HG03139 (cell line): ENCODE data around the gene TIMM9.
"Not testable (repeated sequence)": the region's sequence is repeated elsewhere in the genome, so short reads cannot be mapped to it uniquely, and the experiment has no call there.

ENCODE experiments used
- ATAC-seq: cut with Tn5 transposase; IDR thresholded peaks from one replicate; pipeline ENCODE4 v1.9.1; 2021; ENCODE audit not compliant: unreplicated experiment

The TIMM9 gene

GRCh38 chr14:58398895-58399294, 28.4 kb downstream of the TIMM9 start:
- no peak for ATAC-seq

- ATAC-seq, result no peak
These were observed 28.8 kb downstream of the TIMM9 start for GRCh38 chr14:58398495-58398894.

- no peak for ATAC-seq
These were observed 30.2 kb downstream of the TIMM9 start for GRCh38 chr14:58397156-58397555.

GRCh38 chr14:58395812-58396788, 31.2 kb downstream of the TIMM9 start, which contains the start of gene TOMM20L:
Gene TOMM20L (plus strand): TSS chr14:58395930. CDS start chr14:58395958, 28 bp downstream.
- ATAC-seq, result peak; percentile 86

GRCh38 chr14:58395562-58395811, 31.8 kb downstream of the TIMM9 start:
- ATAC-seq, result no peak

GRCh38 chr14:58390830-58391229, 36.5 kb downstream of the TIMM9 start:
- ATAC-seq, result no peak

- no peak for ATAC-seq
These were observed 50.5 kb downstream of the TIMM9 start for GRCh38 chr14:58376791-58377190.

GRCh38 chr14:58368956-58369355, 58.4 kb downstream of the TIMM9 start:
- no peak for ATAC-seq

- no peak for ATAC-seq
These were observed 60.0 kb downstream of the TIMM9 start for GRCh38 chr14:58367296-58367695.

- no peak for ATAC-seq
These were observed 63.0 kb downstream of the TIMM9 start for GRCh38 chr14:58364316-58364715.

- ATAC-seq, result no peak
These were observed 64.4 kb downstream of the TIMM9 start for GRCh38 chr14:58362798-58363412.

GRCh38 chr14:58362272-58362671, 65.1 kb downstream of the TIMM9 start:
- not testable (repeated sequence) for ATAC-seq
